K562 (cell line): ENCODE results near the gene VPS37D. TPM values are rescaled to one million over a fixed set of nuclear protein-coding genes. Genes with fewer than 3 reads are reported as not detected.

Experiments
- ATAC-seq: fragments of 200-7000 bp; cut with Tn5 transposase; 3 replicates; pipeline ENCODE4 v1.9.1; 2020; ENCODE audit warnings: moderate library complexity
- BruUV-seq: library from RNA; stranded (reverse); fragments of 400-500 nt; replicated peaks from 2 replicates; lab custom pipeline; 2021; lab: Mats Ljungman, UMichigan
- CTCF ChIA-PET: fragments of 300-600 bp; formaldehyde crosslinking; extraction: SDS; loops from one replicate; lab custom pipeline; 2021; ENCODE audit warnings: low intra/inter-chr PET ratio; lab: Yijun Ruan, JAX
- POLR2A ChIA-PET: fragments of 300-600, 350-650 bp; sonication (Branson Sonifier 250); formaldehyde crosslinking; extraction: SDS; loops from one replicate; lab custom pipeline; 2021; ENCODE audit warnings: antibody characterized with exemption, inconsistent platforms; lab: Yijun Ruan, JAX
- DNase-seq, 4 experiments: peaks; one replicate each; pipeline versions ENCODE4 v3.0.0 to v3.0.0-alpha.2; 2011 to 2018; ENCODE audit warnings: low spot score in 3 of 4, mixed read lengths in 3 of 4; ENCODE audit errors: extremely low read depth in 1 of 4
- FAIRE-seq: peaks from 2 replicates; lab custom pipeline; 2011; peaks lifted over from hg19 to GRCh38; lab: Jason Lieb, UNC
- H2AFZ ChIP-seq: 2 replicates; pipeline ENCODE4 v1.6.0; 2011; ENCODE audit warnings: low read depth, low read length, control low read depth, inconsistent platforms
- H3K27ac ChIP-seq: fragments of 200-600 bp; 3 replicates; pipeline ENCODE4 v1.8.0; 2011; ENCODE audit warnings: low read depth, mild to moderate bottlenecking, control low read depth, inconsistent platforms, low read length, moderate library complexity, mixed read lengths; ENCODE audit errors: extremely low read depth
- H3K27me3 ChIP-seq, 2 experiments: fragments of 300-600 bp in 1 of 2; 2 replicates in 1 of 2; 3 replicates in 1 of 2; pipeline versions ENCODE4 v1.6.0 to v1.8.0; 2011; ENCODE audit warnings: inconsistent platforms in 2 of 2, low read length in 2 of 2, mild to moderate bottlenecking in 1 of 2, mixed read lengths in 1 of 2, moderate library complexity in 1 of 2; ENCODE audit not compliant: control insufficient read depth in 2 of 2, insufficient read depth in 2 of 2
- H3K36me3 ChIP-seq: fragments of 300-600 bp; 3 replicates; pipeline ENCODE4 v1.8.0; 2011; ENCODE audit warnings: mild to moderate bottlenecking, low read length, inconsistent platforms; ENCODE audit not compliant: control insufficient read depth, insufficient read depth
- H3K4me1 ChIP-seq, 2 experiments: fragments of 200-600 bp in 1 of 2; replicated peaks in 1 of 2; 2 replicates in 1 of 2; 3 replicates in 1 of 2; pipeline versions ENCODE4 v1.5.1 to v1.8.0; 2011; ENCODE audit warnings: inconsistent platforms in 2 of 2, low read length in 2 of 2, mild to moderate bottlenecking in 1 of 2, mixed read lengths in 1 of 2, moderate library complexity in 1 of 2; ENCODE audit not compliant: control insufficient read depth in 2 of 2, insufficient read depth in 2 of 2
- H3K4me2 ChIP-seq: 2 replicates; pipeline ENCODE4 v1.6.1; 2011; ENCODE audit warnings: low read length, control low read depth, inconsistent platforms, mixed read lengths; ENCODE audit not compliant: insufficient read depth
- H3K4me3 ChIP-seq: fragments of 200-600 bp; sonication (generic), shearing (Covaris generic); 2 replicates; pipeline ENCODE4 v1.5.1; 2016; ENCODE audit warnings: control low read depth, inconsistent platforms
- H3K79me2 ChIP-seq: fragments of 200-600 bp; 3 replicates; pipeline ENCODE4 v1.8.0; 2011; ENCODE audit warnings: low read length, inconsistent platforms; ENCODE audit not compliant: control insufficient read depth, insufficient read depth
- H3K9ac ChIP-seq, 2 experiments: 2 replicates each; pipeline versions ENCODE4 v1.6.0 to v1.6.1; 2011; ENCODE audit warnings: low read depth in 2 of 2, low read length in 2 of 2, control low read depth in 1 of 2, inconsistent platforms in 1 of 2, mild to moderate bottlenecking in 1 of 2, mixed read lengths in 1 of 2; ENCODE audit not compliant: insufficient read depth in 1 of 2
- H3K9me1 ChIP-seq: one replicate; pipeline ENCODE4 v1.6.0; 2011; ENCODE audit warnings: inconsistent platforms, mild to moderate bottlenecking, low read length, moderate library complexity; ENCODE audit not compliant: control insufficient read depth, insufficient read depth
- H3K9me3 ChIP-seq: replicated peaks from 2 replicates; pipeline ENCODE4 v1.5.1; 2011; ENCODE audit warnings: low read depth, low read length, inconsistent platforms; ENCODE audit not compliant: control insufficient read depth, insufficient read depth
- H4K20me1 ChIP-seq: replicated peaks from 2 replicates; pipeline ENCODE4 v1.6.1; 2011; ENCODE audit warnings: low read length, inconsistent platforms, mixed read lengths; ENCODE audit not compliant: control insufficient read depth, insufficient read depth
- ATF3 ChIP-seq, 2 experiments: fragments of 450-650 bp in 1 of 2; sonication (generic) in 1 of 2; formaldehyde crosslinking in 1 of 2; IDR thresholded peaks in 1 of 2; conservative IDR thresholded peaks in 1 of 2; 2 replicates each; pipeline versions ENCODE4 v1.6.1 to v1.8.1; 2016 to 2023; ENCODE audit warnings: mild to moderate bottlenecking in 2 of 2, moderate library complexity in 2 of 2, inconsistent platforms in 1 of 2, missing genetic modification reagents in 1 of 2
- BCOR ChIP-seq: fragments of 450-650 bp; IDR thresholded peaks from 2 replicates; pipeline ENCODE4 v1.6.1; 2016
- BRCA1 ChIP-seq, 2 experiments: fragments of 450-650 bp in 1 of 2; sonication (generic) in 1 of 2; formaldehyde crosslinking in 1 of 2; IDR thresholded peaks; 2 replicates each; pipeline versions ENCODE4 v1.5.0 to v1.6.1; 2017 to 2020; ENCODE audit warnings: mild to moderate bottlenecking in 1 of 2, missing genetic modification reagents in 1 of 2
- DPF2 ChIP-seq: fragments of 450-650 bp; IDR thresholded peaks from 2 replicates; pipeline ENCODE4 v1.6.1; 2016
- ESRRA ChIP-seq: fragments of 450-650 bp; IDR thresholded peaks from 2 replicates; pipeline ENCODE4 v1.6.1; 2014; ENCODE audit warnings: low read depth, mild to moderate bottlenecking, moderate library complexity, borderline replicate concordance
- GABPB1 ChIP-seq: sonication (generic); formaldehyde crosslinking; IDR thresholded peaks from 2 replicates; pipeline ENCODE4 v1.8.0; 2022; ENCODE audit warnings: mild to moderate bottlenecking, missing genetic modification reagents
- LCOR ChIP-seq: sonication (generic); formaldehyde crosslinking; IDR thresholded peaks from 2 replicates; pipeline ENCODE4 v1.8.0; 2022; ENCODE audit warnings: mild to moderate bottlenecking, missing genetic modification reagents
- MYC ChIP-seq, 2 experiments: fragments of 250-450 bp in 1 of 2; sonication (Bioruptor Pico) in 1 of 2; IDR thresholded peaks; 2 replicates each; pipeline versions ENCODE4 v1.5.1 to v1.6.1; 2012 to 2021; ENCODE audit warnings: low read depth in 2 of 2, borderline replicate concordance in 1 of 2, improper control_type of control experiment in 1 of 2, low read length in 1 of 2, mild to moderate bottlenecking in 1 of 2, moderate library complexity in 1 of 2
- ZBTB8A ChIP-seq: fragments of 450-650 bp; IDR thresholded peaks from 2 replicates; pipeline ENCODE4 v1.6.1; 2018; ENCODE audit warnings: mild to moderate bottlenecking, moderate library complexity; ENCODE audit not compliant: partially characterized antibody
- ZNF121 ChIP-seq: sonication (generic); formaldehyde crosslinking; conservative IDR thresholded peaks from 2 replicates; pipeline ENCODE4 v1.8.0; 2022; ENCODE audit warnings: missing genetic modification reagents
- ZNF384 ChIP-seq: IDR thresholded peaks from 2 replicates; pipeline ENCODE4 v1.6.1; 2012; ENCODE audit warnings: low read depth, low read length, improper control_type of control experiment
- WGBS: fragments of 100-300 bp; shearing (Covaris generic); methylation state at CpG from one replicate; pipeline ENCODE4 v1.1.6; 2016; ENCODE audit warnings: low coverage, mixed read lengths; ENCODE audit not compliant: insufficient coverage; ENCODE audit errors: missing lambda C conversion rate; 5-methylcytosine and 5-hydroxymethylcytosine counted together
- in situ Hi-C: fragments of 300-500 bp; cut with MboI; formaldehyde crosslinking; loops from 4 replicates; pipeline ENCODE4 v1.15.0; 2018; ENCODE audit warnings: inconsistent platforms, mixed read lengths
- intact Hi-C: fragments of 100-400 bp; cut with micrococcal nuclease; formaldehyde crosslinking; loops from 2 replicates; pipeline ENCODE4 v1.14.2; 2022
- polyA plus RNA-seq, 8 experiments: library from polyadenylated mRNA; depleted of rRNA in 4 of 8; stranded (reverse) in 5 of 8; unstranded in 3 of 8; fragments of >200 nt; fragmentation: Nextera tagmentation in 2 of 8; fragmentation: Illumina TruSeq in 1 of 8; extraction: Ambion mirVana in 2 of 8; extraction: Trizol in 1 of 8; gene quantifications; 2 replicates each; pipeline versions ENCODE4 v1.2.1 to v1.2.3, GENCODE V29; 2011 to 2014; ENCODE audit warnings: inconsistent platforms in 1 of 8, missing spikeins in 1 of 8
- total RNA-seq, 7 experiments: library from RNA; depleted of rRNA in 6 of 7; stranded (reverse); fragments of >200 nt in 6 of 7; fragmentation: Illumina TruSeq in 2 of 7; extraction: Trizol in 2 of 7; gene quantifications; 2 replicates each; pipeline versions ENCODE4 v1.2.1 to v1.2.3, GENCODE V29; 2011 to 2021; ENCODE audit warnings: low replicate concordance in 1 of 7
- TF ChIP-seq, protein P1 (sequence below): fragments of 450-650 bp; IDR thresholded peaks from 2 replicates; pipeline ENCODE4 v1.6.1; 2016
- TF ChIP-seq, protein P2 (sequence below): sonication (generic); formaldehyde crosslinking; IDR thresholded peaks from 2 replicates; pipeline ENCODE4 v1.8.0; 2022; ENCODE audit warnings: missing genetic modification reagents, mild to moderate bottlenecking, moderate library complexity, borderline replicate concordance
- TF ChIP-seq, protein P3 (sequence below): fragments of 450-650 bp; IDR thresholded peaks from 2 replicates; pipeline ENCODE4 v1.7.0; 2016; ENCODE audit warnings: borderline replicate concordance
- TF ChIP-seq, protein P4 (sequence below): fragments of 250-450 bp; sonication (Bioruptor Pico); IDR thresholded peaks from 2 replicates; pipeline ENCODE4 v1.6.1; 2021; ENCODE audit warnings: mild to moderate bottlenecking

Gene VPS37D
- total and polyA plus RNA-seq, 9 of the 15 experiments (the other 6 are each of a cell fraction or from before 2014, with no cell fraction given): 0.25 to 2.3 (median 1.0) TPM; not detected in 3

DNA sequence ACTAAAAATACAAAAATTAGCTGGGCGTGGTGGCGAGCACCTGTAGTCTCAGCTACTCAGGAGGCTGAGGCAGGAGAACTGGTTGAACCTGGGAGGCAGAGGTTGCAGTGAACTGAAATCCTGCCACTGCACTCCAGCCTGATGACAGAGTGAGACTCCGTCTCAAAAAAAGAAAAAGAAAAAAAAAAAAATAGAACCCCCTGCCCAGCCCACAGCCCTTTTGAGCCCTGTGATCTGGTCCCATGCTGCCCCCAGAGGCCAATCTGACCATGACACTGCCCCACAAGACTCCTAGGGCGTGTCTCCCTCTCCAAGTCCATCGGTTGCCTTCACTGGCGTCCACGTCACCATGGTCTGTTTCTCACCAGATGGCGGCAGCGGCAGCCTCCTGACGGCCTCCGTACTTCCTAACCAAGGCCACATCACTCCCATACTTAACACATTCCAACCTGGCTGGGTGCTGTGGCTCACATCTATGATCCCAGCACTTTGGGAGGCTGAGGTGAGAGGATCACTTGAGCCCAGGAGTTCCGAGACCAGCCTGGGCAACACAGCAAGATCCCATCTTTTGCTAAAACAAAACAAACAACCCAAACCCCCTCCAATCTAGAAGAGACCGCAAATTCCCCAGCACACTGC is 33.8 kb downstream of the VPS37D start:
- H3K9me1 ChIP-seq: no peaks in the 10 kb centered on the region
- 42% methylated on average over 12 of the region's 13 CpGs for WGBS
- ATAC-seq (peak; percentile 82), DNase-seq (peak; percentile 77 to 85 (median 81)), FAIRE-seq (peak; percentile 98)
- intact Hi-C loops: loop anchor here (1.0 kb wide), 1 partner anchor 24 kb away; no protein-coding TSS in a partner anchor
- H3K9ac ChIP-seq: no peak overlapping the region
- H2AFZ ChIP-seq: no peak overlapping the region
- peaks cover 15 to 60% of the 10 kb centered on the region in 2 experiments; a peak in 4 of 5 replicates for H3K4me1 ChIP-seq
- H3K27ac ChIP-seq: no peak overlapping the region
- H4K20me1 ChIP-seq: peaks cover 30% of the 10 kb centered on the region
- ChIA-PET POLR2A (interaction anchor here (0.5 to 2.3 kb wide), 11 partner anchors 9 to 181 kb away, joined by 3 to 10 read pairs (median 3); partner anchors contain the start of genes STX1A and VPS37D), CTCF (interaction anchor here (0.6 to 0.8 kb wide), 3 partner anchors 15 to 38 kb away, joined by 3 to 7 read pairs (median 4); partner anchors contain the start of gene VPS37D)
- no TSS peak for BruUV-seq
- H3K79me2 ChIP-seq: no peaks in the 10 kb centered on the region
- in situ Hi-C loops: no loop called here
- no peaks in the 10 kb centered on the region; a peak in 1 of 5 replicates for H3K27me3 ChIP-seq
- no peaks in the 10 kb centered on the region for H3K9me3 ChIP-seq
- H3K4me2 ChIP-seq: no peak overlapping the region
- no peak overlapping the region for H3K4me3 ChIP-seq
- peaks cover 55% of the 10 kb centered on the region; the same call in 2 of the 3 replicates for H3K36me3 ChIP-seq
- TF ChIP-seq ZBTB8A (no peak), ESRRA (0 out of 2 replicates have a peak, but pooled peaks have one; percentile 10), MYC (IDR thresholded peaks at IDR 0.05; ENCODE audit: low read depth, low read length) (0 out of 2 replicates have a peak, but pooled peaks have one; percentile 27), MYC (CRISPR knock-in tag; IDR thresholded peaks at IDR 0.05; ENCODE audit: borderline replicate concordance, low read depth) (no peak), ATF3 (IDR thresholded peaks at IDR 0.05) (peak; percentile 48; the same call in 1 of the 2 replicates), ATF3 (CRISPR knock-in tag; conservative IDR thresholded peaks at IDR 0.05) (no peak), ZNF121 (CRISPR knock-in tag) (peak; percentile 99), BCOR (peak; percentile 93), GABPB1 (CRISPR knock-in tag) (no peak), DPF2 (peak; percentile 39), LCOR (CRISPR knock-in tag) (no peak), ZNF384 (peak; percentile 52; the same call in 1 of the 2 replicates), BRCA1 (IDR thresholded peaks at IDR 0.05) (no peak), BRCA1 (CRISPR knock-in tag; IDR thresholded peaks at IDR 0.05) (no peak)
- TF ChIP-seq, protein P1, sequence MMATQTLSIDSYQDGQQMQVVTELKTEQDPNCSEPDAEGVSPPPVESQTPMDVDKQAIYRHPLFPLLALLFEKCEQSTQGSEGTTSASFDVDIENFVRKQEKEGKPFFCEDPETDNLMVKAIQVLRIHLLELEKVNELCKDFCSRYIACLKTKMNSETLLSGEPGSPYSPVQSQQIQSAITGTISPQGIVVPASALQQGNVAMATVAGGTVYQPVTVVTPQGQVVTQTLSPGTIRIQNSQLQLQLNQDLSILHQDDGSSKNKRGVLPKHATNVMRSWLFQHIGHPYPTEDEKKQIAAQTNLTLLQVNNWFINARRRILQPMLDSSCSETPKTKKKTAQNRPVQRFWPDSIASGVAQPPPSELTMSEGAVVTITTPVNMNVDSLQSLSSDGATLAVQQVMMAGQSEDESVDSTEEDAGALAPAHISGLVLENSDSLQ: peak; percentile 25; the same call in 1 of the 2 replicates
- TF ChIP-seq, protein P2, sequence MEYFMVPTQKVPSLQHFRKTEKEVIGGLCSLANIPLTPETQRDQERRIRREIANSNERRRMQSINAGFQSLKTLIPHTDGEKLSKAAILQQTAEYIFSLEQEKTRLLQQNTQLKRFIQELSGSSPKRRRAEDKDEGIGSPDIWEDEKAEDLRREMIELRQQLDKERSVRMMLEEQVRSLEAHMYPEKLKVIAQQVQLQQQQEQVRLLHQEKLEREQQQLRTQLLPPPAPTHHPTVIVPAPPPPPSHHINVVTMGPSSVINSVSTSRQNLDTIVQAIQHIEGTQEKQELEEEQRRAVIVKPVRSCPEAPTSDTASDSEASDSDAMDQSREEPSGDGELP (CRISPR knock-in tag): peak; percentile 62; the same call in 1 of the 2 replicates
- TF ChIP-seq, protein P3, sequence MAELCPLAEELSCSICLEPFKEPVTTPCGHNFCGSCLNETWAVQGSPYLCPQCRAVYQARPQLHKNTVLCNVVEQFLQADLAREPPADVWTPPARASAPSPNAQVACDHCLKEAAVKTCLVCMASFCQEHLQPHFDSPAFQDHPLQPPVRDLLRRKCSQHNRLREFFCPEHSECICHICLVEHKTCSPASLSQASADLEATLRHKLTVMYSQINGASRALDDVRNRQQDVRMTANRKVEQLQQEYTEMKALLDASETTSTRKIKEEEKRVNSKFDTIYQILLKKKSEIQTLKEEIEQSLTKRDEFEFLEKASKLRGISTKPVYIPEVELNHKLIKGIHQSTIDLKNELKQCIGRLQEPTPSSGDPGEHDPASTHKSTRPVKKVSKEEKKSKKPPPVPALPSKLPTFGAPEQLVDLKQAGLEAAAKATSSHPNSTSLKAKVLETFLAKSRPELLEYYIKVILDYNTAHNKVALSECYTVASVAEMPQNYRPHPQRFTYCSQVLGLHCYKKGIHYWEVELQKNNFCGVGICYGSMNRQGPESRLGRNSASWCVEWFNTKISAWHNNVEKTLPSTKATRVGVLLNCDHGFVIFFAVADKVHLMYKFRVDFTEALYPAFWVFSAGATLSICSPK: no peak
- TF ChIP-seq, protein P4, sequence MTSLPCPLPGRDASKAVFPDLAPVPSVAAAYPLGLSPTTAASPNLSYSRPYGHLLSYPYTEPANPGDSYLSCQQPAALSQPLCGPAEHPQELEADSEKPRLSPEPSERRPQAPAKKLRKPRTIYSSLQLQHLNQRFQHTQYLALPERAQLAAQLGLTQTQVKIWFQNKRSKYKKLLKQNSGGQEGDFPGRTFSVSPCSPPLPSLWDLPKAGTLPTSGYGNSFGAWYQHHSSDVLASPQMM (CRISPR knock-in tag): no peak
